Panc1 (cell line): ENCODE results near the gene MAGEA9B.
"Not testable (repeated sequence)": the region's sequence is repeated elsewhere in the genome, so short reads cannot be mapped to it uniquely, and the experiment has no call there.

Experiments
- CTCF ChIP-seq: fragments of 450-650 bp; IDR thresholded peaks from 2 replicates; pipeline ENCODE4 v1.5.1; 2017; ENCODE audit warnings: mild to moderate bottlenecking
- REST ChIP-seq, 2 experiments: IDR thresholded peaks; 2 replicates each; pipeline ENCODE4 v1.6.1; 2011 to 2012; ENCODE audit warnings: low read depth in 2 of 2, control low read depth in 1 of 2, low read length in 1 of 2, mild to moderate bottlenecking in 1 of 2, moderate library complexity in 1 of 2; ENCODE audit not compliant: insufficient read depth in 1 of 2

GRCh38 chrX:149545545-149546543 lies 41.4 kb downstream of the MAGEA9B start:
- not testable (repeated sequence) for TF ChIP-seq REST (IDR thresholded peaks at IDR 0.05; ENCODE audit: insufficient read depth in 1 of 2, low read depth in 2 of 2, low read length in 1 of 2); CTCF
